ENCODE results near the gene SNX10.

DNA sequence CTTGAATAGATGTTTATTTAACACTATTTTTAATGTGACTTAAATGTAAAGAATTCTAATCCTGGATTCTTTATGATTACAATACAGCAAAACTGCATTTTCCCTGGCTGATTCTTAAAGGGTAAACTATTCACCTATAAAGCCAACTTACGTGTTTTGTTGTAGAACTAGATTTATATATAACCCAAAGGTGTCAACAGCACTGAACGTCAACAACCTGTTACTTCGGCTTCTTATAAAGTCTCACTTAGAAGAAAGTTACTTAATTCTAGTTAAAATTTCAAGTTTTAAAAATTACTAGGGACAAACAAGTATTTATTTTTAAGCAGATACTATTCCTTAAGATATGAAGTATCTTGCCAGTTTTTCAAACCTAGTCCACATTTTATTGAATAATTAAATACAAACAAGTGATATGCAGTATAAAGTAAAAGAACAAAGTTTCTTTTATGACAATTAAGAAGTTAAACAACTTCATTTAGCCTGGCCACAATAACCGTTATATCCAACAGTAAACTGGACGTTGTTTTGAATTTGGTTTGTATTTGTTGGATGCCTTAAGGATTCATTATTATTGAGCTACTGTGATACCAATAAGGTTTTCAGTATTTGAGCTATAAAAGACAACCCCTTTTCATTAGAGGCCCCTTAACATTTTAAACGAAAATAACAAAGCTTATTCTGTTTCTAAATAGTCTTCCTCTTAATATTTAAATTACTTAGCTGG, 83.1 kb downstream of the SNX10 start:
- no peak for TF ChIP-seq EZH2 (IDR thresholded peaks at IDR 0.05; ENCODE audit: low read length)
- TF ChIP-seq, protein P1, sequence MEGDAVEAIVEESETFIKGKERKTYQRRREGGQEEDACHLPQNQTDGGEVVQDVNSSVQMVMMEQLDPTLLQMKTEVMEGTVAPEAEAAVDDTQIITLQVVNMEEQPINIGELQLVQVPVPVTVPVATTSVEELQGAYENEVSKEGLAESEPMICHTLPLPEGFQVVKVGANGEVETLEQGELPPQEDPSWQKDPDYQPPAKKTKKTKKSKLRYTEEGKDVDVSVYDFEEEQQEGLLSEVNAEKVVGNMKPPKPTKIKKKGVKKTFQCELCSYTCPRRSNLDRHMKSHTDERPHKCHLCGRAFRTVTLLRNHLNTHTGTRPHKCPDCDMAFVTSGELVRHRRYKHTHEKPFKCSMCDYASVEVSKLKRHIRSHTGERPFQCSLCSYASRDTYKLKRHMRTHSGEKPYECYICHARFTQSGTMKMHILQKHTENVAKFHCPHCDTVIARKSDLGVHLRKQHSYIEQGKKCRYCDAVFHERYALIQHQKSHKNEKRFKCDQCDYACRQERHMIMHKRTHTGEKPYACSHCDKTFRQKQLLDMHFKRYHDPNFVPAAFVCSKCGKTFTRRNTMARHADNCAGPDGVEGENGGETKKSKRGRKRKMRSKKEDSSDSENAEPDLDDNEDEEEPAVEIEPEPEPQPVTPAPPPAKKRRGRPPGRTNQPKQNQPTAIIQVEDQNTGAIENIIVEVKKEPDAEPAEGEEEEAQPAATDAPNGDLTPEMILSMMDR (optimal IDR thresholded peaks at IDR 0.05 in 1 of 3, IDR thresholded peaks at IDR 0.05 in 1 of 3, conservative IDR thresholded peaks at IDR 0.05 in 1 of 3; ENCODE audit: extremely low read depth in 1 of 3, insufficient read depth in 2 of 3, low read length in 3 of 3): no peak

Measured in keratinocyte (primary cell).